IMR-90 (cell line): ENCODE results near the gene USP24. TPM values are rescaled to one million over a fixed set of nuclear protein-coding genes. Genes with fewer than 3 reads are reported as not detected.
A peak's percentile ranks its signal among the peaks of the same experiment; 100 is the strongest.

ENCODE experiments used
- ATAC-seq: fragments of 200-7000 bp; cut with Tn5 transposase; 2 replicates; pipeline ENCODE4 v1.9.1; 2020; ENCODE audit warnings: low read depth, mild to moderate bottlenecking, moderate library complexity
- BruUV-seq: library from RNA; stranded (reverse); fragments of 400-500 nt; replicated peaks from 2 replicates; lab custom pipeline; 2021; lab: Mats Ljungman, UMichigan
- CTCF ChIA-PET: fragments of 300-600 bp; formaldehyde crosslinking; extraction: SDS; loops from one replicate; lab custom pipeline; 2021; ENCODE audit warnings: antibody characterized with exemption; lab: Yijun Ruan, JAX
- POLR2A ChIA-PET: fragments of 300-600 bp; sonication (Branson Sonifier 250); formaldehyde crosslinking; loops from one replicate; lab custom pipeline; 2022; ENCODE audit warnings: antibody characterized with exemption; ENCODE audit not compliant: unreplicated experiment; lab: Charles Lee
- DNase-seq: peaks from one replicate; pipeline ENCODE4 v3.0.0; 2013
- H2AFZ ChIP-seq: replicated peaks from 2 replicates; pipeline ENCODE3; 2013; ENCODE audit warnings: low read length, mild to moderate bottlenecking; ENCODE audit not compliant: poor library complexity
- H2AK5ac ChIP-seq: 2 replicates; pipeline ENCODE4 v1.6.1; 2013; ENCODE audit warnings: low read depth, low read length, inconsistent platforms
- H2AK9ac ChIP-seq: replicated peaks from 2 replicates; pipeline ENCODE3; 2013; ENCODE audit warnings: mild to moderate bottlenecking, low read depth, low read length, moderate library complexity; ENCODE audit not compliant: poor library complexity
- H2BK120ac ChIP-seq: 2 replicates; pipeline ENCODE4 v1.6.1; 2013; ENCODE audit warnings: low read depth, low read length, inconsistent platforms
- H2BK15ac ChIP-seq: 3 replicates; pipeline ENCODE4 v1.6.1; 2013; ENCODE audit warnings: low read depth, low read length, inconsistent platforms
- H2BK20ac ChIP-seq: 2 replicates; pipeline ENCODE4 v1.6.1; 2013; ENCODE audit warnings: low read depth, mild to moderate bottlenecking, inconsistent platforms, low read length, moderate library complexity
- H2BK5ac ChIP-seq: 2 replicates; pipeline ENCODE4 v1.6.1; 2013; ENCODE audit warnings: mild to moderate bottlenecking, low read depth, low read length, inconsistent platforms; ENCODE audit not compliant: poor library complexity, severe bottlenecking
- H3K14ac ChIP-seq: replicated peaks from 2 replicates; pipeline ENCODE4 v1.6.1; 2013; ENCODE audit warnings: low read depth, low read length, inconsistent platforms
- H3K18ac ChIP-seq: 2 replicates; pipeline ENCODE4 v1.6.1; 2013; ENCODE audit warnings: low read depth, low read length, control low read depth
- H3K23ac ChIP-seq: 2 replicates; pipeline ENCODE4 v1.6.1; 2013; ENCODE audit warnings: low read depth, low read length, inconsistent platforms
- H3K27ac ChIP-seq: 2 replicates; pipeline ENCODE4 v1.5.1; 2013; ENCODE audit warnings: mild to moderate bottlenecking, control low read depth, low read length; ENCODE audit not compliant: insufficient read depth
- H3K27me3 ChIP-seq: 2 replicates; pipeline ENCODE4 v1.6.1; 2013; ENCODE audit warnings: low read length; ENCODE audit not compliant: control insufficient read depth, insufficient read depth
- H3K36me3 ChIP-seq: 2 replicates; pipeline ENCODE4 v1.6.1; 2013; ENCODE audit warnings: low read length, mixed read lengths; ENCODE audit not compliant: control insufficient read depth, insufficient read depth
- H3K4ac ChIP-seq: 2 replicates; pipeline ENCODE4 v1.6.1; 2013; ENCODE audit warnings: low read depth, low read length, inconsistent platforms
- H3K4me1 ChIP-seq: 2 replicates; pipeline ENCODE4 v1.6.1; 2013; ENCODE audit warnings: low read length, mixed read lengths; ENCODE audit not compliant: control insufficient read depth, insufficient read depth
- H3K4me2 ChIP-seq: 2 replicates; pipeline ENCODE4 v1.6.1; 2013; ENCODE audit warnings: low read depth, mild to moderate bottlenecking, control low read depth, low read length, moderate library complexity
- H3K4me3 ChIP-seq: 2 replicates; pipeline ENCODE4 v1.5.1; 2013; ENCODE audit warnings: low read depth, mild to moderate bottlenecking, control low read depth, low read length, moderate library complexity; ENCODE audit not compliant: insufficient read depth
- H3K56ac ChIP-seq: 2 replicates; pipeline ENCODE4 v1.6.1; 2013; ENCODE audit warnings: low read length, inconsistent platforms; ENCODE audit not compliant: insufficient read depth; ENCODE audit errors: extremely low read depth
- H3K79me1 ChIP-seq, 2 experiments: 2 replicates each; pipeline ENCODE4 v1.6.1; 2013; ENCODE audit warnings: low read length in 2 of 2, inconsistent platforms in 1 of 2, low read depth in 1 of 2
- H3K9ac ChIP-seq: 2 replicates; pipeline ENCODE4 v1.6.1; 2013; ENCODE audit warnings: low read depth, low read length, control low read depth
- H3K9me1 ChIP-seq: 2 replicates; pipeline ENCODE4 v1.6.1; 2013; ENCODE audit warnings: low read length, inconsistent platforms; ENCODE audit not compliant: insufficient read depth
- H3K9me3 ChIP-seq: 2 replicates; pipeline ENCODE4 v1.6.1; 2013; ENCODE audit warnings: low read length; ENCODE audit not compliant: control insufficient read depth, insufficient read depth
- H4K20me1 ChIP-seq: 2 replicates; pipeline ENCODE4 v1.6.1; 2013; ENCODE audit warnings: low read length, inconsistent platforms; ENCODE audit not compliant: insufficient read depth
- H4K5ac ChIP-seq: 2 replicates; pipeline ENCODE4 v1.6.1; 2013; ENCODE audit warnings: mild to moderate bottlenecking, low read depth, low read length, control low read depth
- H4K8ac ChIP-seq, 2 experiments: 2 replicates each; pipeline ENCODE4 v1.6.1; 2013; ENCODE audit warnings: low read depth in 2 of 2, low read length in 2 of 2, control low read depth in 1 of 2, inconsistent platforms in 1 of 2
- H4K91ac ChIP-seq: 2 replicates; pipeline ENCODE4 v1.6.1; 2013; ENCODE audit warnings: low read depth, low read length, inconsistent platforms; ENCODE audit not compliant: insufficient read depth
- BHLHE40 ChIP-seq: fragments of 150-350 bp; IDR thresholded peaks from 2 replicates; pipeline ENCODE4 v1.6.1; 2016; ENCODE audit warnings: mild to moderate bottlenecking, low read depth, low read length
- CEBPB ChIP-seq: IDR thresholded peaks from 2 replicates; pipeline ENCODE4 v1.6.1; 2012; ENCODE audit warnings: low read depth, low read length, improper control_type of control experiment
- CHD1 ChIP-seq: IDR thresholded peaks from 2 replicates; pipeline ENCODE4 v1.6.1; 2012; ENCODE audit warnings: low read depth, low read length, improper control_type of control experiment
- FOS ChIP-seq: fragments of 150-350 bp; IDR thresholded peaks from 2 replicates; pipeline ENCODE4 v1.6.1; 2016; ENCODE audit warnings: low read depth, low read length
- MAFK ChIP-seq: IDR thresholded peaks from 2 replicates; pipeline ENCODE4 v1.6.1; 2012; ENCODE audit warnings: low read depth, low read length, improper control_type of control experiment
- MAZ ChIP-seq: IDR thresholded peaks from 2 replicates; pipeline ENCODE4 v1.6.1; 2012; ENCODE audit warnings: low read depth, mild to moderate bottlenecking, low read length, improper control_type of control experiment, moderate library complexity, borderline replicate concordance
- MXI1 ChIP-seq: IDR thresholded peaks from 2 replicates; pipeline ENCODE4 v1.6.1; 2012; ENCODE audit warnings: low read depth, mild to moderate bottlenecking, low read length, moderate library complexity, borderline replicate concordance
- NFE2L2 ChIP-seq: fragments of 150-350 bp; IDR thresholded peaks from 2 replicates; pipeline ENCODE4 v1.6.1; 2016; ENCODE audit warnings: low read depth, mild to moderate bottlenecking, low read length
- POLR2A ChIP-seq: IDR thresholded peaks from 2 replicates; pipeline ENCODE4 v1.6.1; 2012; ENCODE audit warnings: mild to moderate bottlenecking, low read depth, low read length
- RAD21 ChIP-seq: IDR thresholded peaks from 2 replicates; pipeline ENCODE4 v1.6.1; 2012; ENCODE audit warnings: low read length, improper control_type of control experiment
- RCOR1 ChIP-seq: IDR thresholded peaks from 2 replicates; pipeline ENCODE4 v1.6.1; 2012; ENCODE audit warnings: mild to moderate bottlenecking, low read length, improper control_type of control experiment; ENCODE audit not compliant: insufficient replicate concordance
- RFX5 ChIP-seq: IDR thresholded peaks from 2 replicates; pipeline ENCODE4 v1.8.0; 2012; ENCODE audit warnings: low read depth, mild to moderate bottlenecking, low read length, moderate library complexity
- SMC3 ChIP-seq: fragments of 150-350 bp; IDR thresholded peaks from 2 replicates; pipeline ENCODE4 v1.6.1; 2016; ENCODE audit warnings: low read depth, mild to moderate bottlenecking, antibody characterized with exemption, low read length, moderate library complexity
- WGBS, 2 experiments: methylation state at CpG; one replicate each; pipeline versions ENCODE4 v1.1.5 to v1.1.7; 2013; ENCODE audit warnings: missing lambda C conversion rate in 2 of 2; ENCODE audit not compliant: insufficient read length in 1 of 2; ENCODE audit errors: extremely low coverage in 2 of 2; 5-methylcytosine and 5-hydroxymethylcytosine counted together
- dilution Hi-C: fragments of 300-500 bp; cut with HindIII; formaldehyde crosslinking; loops from one replicate; pipeline ENCODE4 v1.14.3; 2018; ENCODE audit warnings: low sequenced_read_pairs; ENCODE audit not compliant: unreplicated experiment
- in situ Hi-C: fragments of 300-500 bp; cut with MboI; formaldehyde crosslinking; loops from 3 replicates; pipeline ENCODE4 v1.14.3; 2019; ENCODE audit warnings: low sequenced_read_pairs, inconsistent platforms, mixed read lengths
- intact Hi-C: fragments of 100-400 bp; cut with micrococcal nuclease; formaldehyde crosslinking; loops from 2 replicates; pipeline ENCODE4 v1.10.0; 2022
- polyA plus RNA-seq, 3 experiments: library from polyadenylated mRNA; depleted of rRNA; stranded (reverse); fragments of >200 nt; gene quantifications; 2 replicates each; pipeline ENCODE4 v1.2.3, GENCODE V29; 2012; ENCODE audit warnings: low replicate concordance in 1 of 3
- total RNA-seq: library from RNA; depleted of rRNA; stranded (reverse); fragments of >200 nt; gene quantifications from 2 replicates; pipeline ENCODE4 v1.2.3, GENCODE V29; 2012
- TF ChIP-seq, protein P1 (sequence below): fragments of 150-350 bp; IDR thresholded peaks from 2 replicates; pipeline ENCODE4 v1.6.1; 2016; ENCODE audit warnings: low read depth, mild to moderate bottlenecking, low read length, moderate library complexity, borderline replicate concordance
- TF ChIP-seq, protein P2 (sequence below): fragments of 150-350 bp; IDR thresholded peaks from 2 replicates; pipeline ENCODE4 v1.6.1; 2017; ENCODE audit warnings: mild to moderate bottlenecking, antibody characterized with exemption, low read length, low read depth
- TF ChIP-seq, protein P3 (sequence below): conservative IDR thresholded peaks from 2 replicates; pipeline ENCODE4 v1.5.1; 2012; ENCODE audit warnings: mild to moderate bottlenecking, low read depth, low read length, improper control_type of control experiment

USP24 gene
- total and polyA plus RNA-seq, 2 of the 4 experiments (the other 2 are of a cell fraction): 8.4 to 36.7 TPM

DNA sequence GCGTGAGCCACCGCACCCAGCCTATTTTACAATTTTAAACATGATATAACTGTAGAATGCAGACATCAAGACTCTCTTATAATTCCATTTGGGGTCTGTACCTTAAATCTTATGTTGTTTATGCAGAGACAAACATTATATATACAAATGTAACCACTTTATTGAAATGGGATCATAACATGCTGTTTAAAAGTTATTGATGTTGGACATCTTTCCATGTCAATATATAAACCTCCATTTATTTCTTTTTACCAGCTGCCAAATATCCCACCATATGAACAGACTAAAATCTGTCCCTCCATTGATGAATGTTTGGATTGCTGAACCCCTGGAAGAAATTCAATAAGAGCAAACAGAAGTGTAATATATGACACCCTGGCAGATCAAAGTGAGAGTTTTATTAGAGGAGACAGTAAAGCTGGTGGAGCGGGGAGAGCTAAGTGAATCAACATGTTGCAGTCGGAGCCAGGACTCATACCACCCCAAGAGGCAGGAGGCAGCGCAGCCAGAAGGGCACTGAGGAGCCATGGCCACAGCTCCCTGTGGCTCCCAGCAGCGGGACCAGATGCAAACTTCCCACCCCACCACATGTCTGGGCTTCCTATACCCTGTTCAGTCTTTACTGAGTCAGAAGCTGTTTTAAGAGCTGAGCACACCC, 180.6 kb downstream of the USP24 start:
- DNase-seq (no peak), ATAC-seq (no peak)
- no peak overlapping the region for H3K9ac ChIP-seq
- no peak overlapping the region for H3K4ac ChIP-seq
- no TSS peak for BruUV-seq
- H3K18ac ChIP-seq: no peak overlapping the region
- no peak overlapping the region for H2BK120ac ChIP-seq
- no peak overlapping the region for H2BK5ac ChIP-seq
- H2BK15ac ChIP-seq: no peak overlapping the region
- no peak overlapping the region for H2BK20ac ChIP-seq
- H3K79me1 ChIP-seq: no peaks in the 10 kb centered on the region
- 0 out of 2 replicates have a peak, but pooled peaks cover 4% of the 10 kb centered on the region for H4K20me1 ChIP-seq
- no peak overlapping the region for H3K14ac ChIP-seq
- peaks cover 3% of the 10 kb centered on the region; the same call in 1 of the 2 replicates for H3K9me1 ChIP-seq
- no peaks in the 10 kb centered on the region for H3K9me3 ChIP-seq
- H3K4me3 ChIP-seq: no peak overlapping the region
- in situ Hi-C loops: no loop called here
- no peak overlapping the region for H2AK5ac ChIP-seq
- no peak overlapping the region for H4K5ac ChIP-seq
- no peaks in the 10 kb centered on the region for H3K36me3 ChIP-seq
- H4K91ac ChIP-seq: no peak overlapping the region
- CTCF ChIA-PET: no interaction called here
- no peak overlapping the region for H3K4me2 ChIP-seq
- no CpG with 5 or more reads among the region's 6 CpGs for WGBS, 2 experiments
- TF ChIP-seq MXI1 (no peak), FOS (no peak), BHLHE40 (no peak), MAZ (no peak), RAD21 (no peak), CEBPB (no peak), SMC3 (no peak), RCOR1 (no peak), NFE2L2 (no peak), MAFK (no peak), POLR2A (no peak), CHD1 (no peak), RFX5 (no peak)
- TF ChIP-seq, protein P1, sequence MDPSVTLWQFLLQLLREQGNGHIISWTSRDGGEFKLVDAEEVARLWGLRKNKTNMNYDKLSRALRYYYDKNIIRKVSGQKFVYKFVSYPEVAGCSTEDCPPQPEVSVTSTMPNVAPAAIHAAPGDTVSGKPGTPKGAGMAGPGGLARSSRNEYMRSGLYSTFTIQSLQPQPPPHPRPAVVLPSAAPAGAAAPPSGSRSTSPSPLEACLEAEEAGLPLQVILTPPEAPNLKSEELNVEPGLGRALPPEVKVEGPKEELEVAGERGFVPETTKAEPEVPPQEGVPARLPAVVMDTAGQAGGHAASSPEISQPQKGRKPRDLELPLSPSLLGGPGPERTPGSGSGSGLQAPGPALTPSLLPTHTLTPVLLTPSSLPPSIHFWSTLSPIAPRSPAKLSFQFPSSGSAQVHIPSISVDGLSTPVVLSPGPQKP: no peak
- TF ChIP-seq, protein P2, sequence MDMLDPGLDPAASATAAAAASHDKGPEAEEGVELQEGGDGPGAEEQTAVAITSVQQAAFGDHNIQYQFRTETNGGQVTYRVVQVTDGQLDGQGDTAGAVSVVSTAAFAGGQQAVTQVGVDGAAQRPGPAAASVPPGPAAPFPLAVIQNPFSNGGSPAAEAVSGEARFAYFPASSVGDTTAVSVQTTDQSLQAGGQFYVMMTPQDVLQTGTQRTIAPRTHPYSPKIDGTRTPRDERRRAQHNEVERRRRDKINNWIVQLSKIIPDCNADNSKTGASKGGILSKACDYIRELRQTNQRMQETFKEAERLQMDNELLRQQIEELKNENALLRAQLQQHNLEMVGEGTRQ: no peak
- TF ChIP-seq, protein P3, sequence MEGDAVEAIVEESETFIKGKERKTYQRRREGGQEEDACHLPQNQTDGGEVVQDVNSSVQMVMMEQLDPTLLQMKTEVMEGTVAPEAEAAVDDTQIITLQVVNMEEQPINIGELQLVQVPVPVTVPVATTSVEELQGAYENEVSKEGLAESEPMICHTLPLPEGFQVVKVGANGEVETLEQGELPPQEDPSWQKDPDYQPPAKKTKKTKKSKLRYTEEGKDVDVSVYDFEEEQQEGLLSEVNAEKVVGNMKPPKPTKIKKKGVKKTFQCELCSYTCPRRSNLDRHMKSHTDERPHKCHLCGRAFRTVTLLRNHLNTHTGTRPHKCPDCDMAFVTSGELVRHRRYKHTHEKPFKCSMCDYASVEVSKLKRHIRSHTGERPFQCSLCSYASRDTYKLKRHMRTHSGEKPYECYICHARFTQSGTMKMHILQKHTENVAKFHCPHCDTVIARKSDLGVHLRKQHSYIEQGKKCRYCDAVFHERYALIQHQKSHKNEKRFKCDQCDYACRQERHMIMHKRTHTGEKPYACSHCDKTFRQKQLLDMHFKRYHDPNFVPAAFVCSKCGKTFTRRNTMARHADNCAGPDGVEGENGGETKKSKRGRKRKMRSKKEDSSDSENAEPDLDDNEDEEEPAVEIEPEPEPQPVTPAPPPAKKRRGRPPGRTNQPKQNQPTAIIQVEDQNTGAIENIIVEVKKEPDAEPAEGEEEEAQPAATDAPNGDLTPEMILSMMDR: no peak
- intact Hi-C loops: no loop called here
- POLR2A ChIA-PET: no interaction called here
- H3K27ac ChIP-seq: no peak overlapping the region
- peaks cover 73% of the 10 kb centered on the region for H3K27me3 ChIP-seq
- H2AK9ac ChIP-seq: no peak overlapping the region
- no peak overlapping the region for H3K23ac ChIP-seq
- peak overlapping the region; percentile 43 for H2AFZ ChIP-seq
- dilution Hi-C loops: no loop called here
- no peak overlapping the region for H3K56ac ChIP-seq
- no peak overlapping the region for H4K8ac ChIP-seq
- no peaks in the 10 kb centered on the region for H3K4me1 ChIP-seq
